ENCODE measurements around the gene ZACN.

Gene ZACN

DNA sequence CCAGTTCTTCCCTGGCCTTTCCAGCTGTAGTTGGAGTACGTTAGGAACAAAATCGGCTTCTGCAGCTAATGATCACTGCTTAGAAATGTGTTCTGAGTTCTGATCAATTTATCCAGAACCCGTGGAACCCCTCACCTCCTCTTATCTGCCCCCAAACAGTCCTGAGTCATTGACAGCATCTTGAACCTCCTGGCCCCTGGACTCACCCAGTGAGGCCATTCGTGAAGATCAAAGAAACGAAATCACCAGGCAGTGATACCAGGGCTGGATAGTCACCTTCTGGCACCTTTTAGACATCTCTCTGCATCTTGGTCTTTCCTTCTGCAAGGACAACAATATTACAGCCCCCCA lies 41.7 kb downstream of the ZACN start:
- DNase-seq (ENCODE audit: extremely low read depth, low read depth) = no peak
- TF ChIP-seq, protein P1, sequence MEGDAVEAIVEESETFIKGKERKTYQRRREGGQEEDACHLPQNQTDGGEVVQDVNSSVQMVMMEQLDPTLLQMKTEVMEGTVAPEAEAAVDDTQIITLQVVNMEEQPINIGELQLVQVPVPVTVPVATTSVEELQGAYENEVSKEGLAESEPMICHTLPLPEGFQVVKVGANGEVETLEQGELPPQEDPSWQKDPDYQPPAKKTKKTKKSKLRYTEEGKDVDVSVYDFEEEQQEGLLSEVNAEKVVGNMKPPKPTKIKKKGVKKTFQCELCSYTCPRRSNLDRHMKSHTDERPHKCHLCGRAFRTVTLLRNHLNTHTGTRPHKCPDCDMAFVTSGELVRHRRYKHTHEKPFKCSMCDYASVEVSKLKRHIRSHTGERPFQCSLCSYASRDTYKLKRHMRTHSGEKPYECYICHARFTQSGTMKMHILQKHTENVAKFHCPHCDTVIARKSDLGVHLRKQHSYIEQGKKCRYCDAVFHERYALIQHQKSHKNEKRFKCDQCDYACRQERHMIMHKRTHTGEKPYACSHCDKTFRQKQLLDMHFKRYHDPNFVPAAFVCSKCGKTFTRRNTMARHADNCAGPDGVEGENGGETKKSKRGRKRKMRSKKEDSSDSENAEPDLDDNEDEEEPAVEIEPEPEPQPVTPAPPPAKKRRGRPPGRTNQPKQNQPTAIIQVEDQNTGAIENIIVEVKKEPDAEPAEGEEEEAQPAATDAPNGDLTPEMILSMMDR (IDR thresholded peaks at IDR 0.05; ENCODE audit: low read depth, low read length, missing control alignments) = no peak
- no peak overlapping the region for H3K4me3 ChIP-seq (replicated peaks; ENCODE audit: low read depth, low read length)

DNA sequence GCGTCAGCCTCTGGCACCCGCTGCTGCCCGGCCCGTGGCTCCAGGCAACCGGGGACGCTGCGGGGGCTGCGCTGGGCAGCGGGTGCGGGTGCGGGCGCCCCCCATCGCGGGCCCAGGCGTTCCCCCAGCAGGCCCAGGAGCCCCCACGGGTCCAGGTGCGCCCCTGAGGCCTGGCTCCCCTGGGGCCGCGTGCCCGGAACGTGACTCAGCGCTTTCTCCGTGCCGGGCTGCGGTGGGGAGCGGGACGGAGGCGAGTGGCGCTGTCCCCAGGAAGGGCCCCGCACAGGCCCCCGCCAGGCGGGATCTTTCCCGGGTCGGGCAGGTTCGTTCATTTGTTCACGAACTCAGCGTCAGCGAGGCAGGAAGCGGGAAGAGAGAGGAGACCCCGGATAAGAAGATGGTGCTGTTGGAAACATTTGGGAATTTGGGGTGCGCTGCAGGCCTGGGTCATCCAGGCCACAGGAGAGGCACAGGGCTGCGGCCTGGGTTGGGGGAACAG lies 43.0 kb downstream of the ZACN start:
- TF ChIP-seq, protein P1 (IDR thresholded peaks at IDR 0.05; ENCODE audit: low read depth, low read length, missing control alignments) = no peak
- no peak for DNase-seq (ENCODE audit: extremely low read depth, low read depth)
- no peak overlapping the region for H3K4me3 ChIP-seq (replicated peaks; ENCODE audit: low read depth, low read length)

DNA sequence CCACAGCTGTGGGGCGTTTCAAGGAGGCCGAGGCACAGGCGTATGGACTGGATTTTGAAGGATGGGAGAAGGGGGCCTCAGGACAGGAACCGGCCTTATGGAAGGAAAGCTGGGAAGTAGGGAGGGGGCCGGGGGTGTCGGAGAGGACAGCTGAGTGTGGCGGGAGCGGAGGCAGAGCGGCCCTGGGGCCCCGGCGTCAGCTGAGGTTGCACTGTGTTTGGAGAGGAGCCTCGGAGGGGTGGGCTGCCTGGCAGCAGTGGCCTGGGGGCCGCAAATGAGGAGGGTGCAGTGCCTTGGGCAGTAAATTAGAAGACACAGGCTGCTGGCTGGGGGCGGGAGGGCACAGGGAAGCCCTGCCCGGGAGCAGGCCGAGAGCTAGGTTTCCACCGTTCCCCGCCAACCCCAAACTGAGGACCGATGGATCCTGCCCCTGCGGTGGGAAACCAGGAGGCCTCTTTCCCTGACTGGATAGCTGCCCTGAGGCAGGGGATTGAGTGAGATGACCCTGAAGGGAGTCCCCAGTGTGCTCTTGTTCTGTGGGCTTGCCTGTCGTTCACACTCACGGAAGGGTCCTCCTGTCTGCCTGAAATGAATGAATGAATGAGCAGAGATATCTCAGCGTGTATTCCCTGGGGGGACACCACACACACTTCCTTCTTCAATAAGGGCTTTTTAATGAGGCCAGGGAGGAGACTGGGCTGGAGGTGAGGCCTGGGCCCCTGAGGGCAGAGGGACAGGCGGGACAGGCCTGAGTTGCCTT lies 43.6 kb downstream of the ZACN start:
- no peak overlapping the region for H3K4me3 ChIP-seq (replicated peaks; ENCODE audit: low read depth, low read length)

DNA sequence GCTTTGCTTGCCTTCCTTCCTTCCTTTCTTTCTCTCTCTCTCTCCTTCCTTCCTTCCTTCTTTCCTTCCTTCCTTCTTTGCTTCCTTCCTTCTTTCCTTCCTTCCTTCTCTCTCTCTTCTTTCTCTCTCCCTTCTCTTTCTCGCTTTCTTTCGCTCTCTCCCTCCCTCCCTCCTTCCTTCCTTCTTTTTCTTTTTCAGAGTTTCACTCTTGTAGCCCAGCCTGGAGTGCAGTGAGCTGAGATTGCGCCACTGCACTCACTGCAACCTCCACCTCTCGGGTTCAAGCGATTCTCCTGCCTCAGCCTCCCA lies 44.2 kb downstream of the ZACN start:
- TF ChIP-seq, protein P1 (IDR thresholded peaks at IDR 0.05; ENCODE audit: low read depth, low read length, missing control alignments) = no peak
- H3K4me3 ChIP-seq (replicated peaks; ENCODE audit: low read depth, low read length) = no peak overlapping the region

More for the DNA sequence above, 43.6 kb downstream of the ZACN start:
- TF ChIP-seq, protein P1 (IDR thresholded peaks at IDR 0.05; ENCODE audit: low read depth, low read length, missing control alignments) = no peak
- DNase-seq (ENCODE audit: extremely low read depth, low read depth) = no peak

DNA sequence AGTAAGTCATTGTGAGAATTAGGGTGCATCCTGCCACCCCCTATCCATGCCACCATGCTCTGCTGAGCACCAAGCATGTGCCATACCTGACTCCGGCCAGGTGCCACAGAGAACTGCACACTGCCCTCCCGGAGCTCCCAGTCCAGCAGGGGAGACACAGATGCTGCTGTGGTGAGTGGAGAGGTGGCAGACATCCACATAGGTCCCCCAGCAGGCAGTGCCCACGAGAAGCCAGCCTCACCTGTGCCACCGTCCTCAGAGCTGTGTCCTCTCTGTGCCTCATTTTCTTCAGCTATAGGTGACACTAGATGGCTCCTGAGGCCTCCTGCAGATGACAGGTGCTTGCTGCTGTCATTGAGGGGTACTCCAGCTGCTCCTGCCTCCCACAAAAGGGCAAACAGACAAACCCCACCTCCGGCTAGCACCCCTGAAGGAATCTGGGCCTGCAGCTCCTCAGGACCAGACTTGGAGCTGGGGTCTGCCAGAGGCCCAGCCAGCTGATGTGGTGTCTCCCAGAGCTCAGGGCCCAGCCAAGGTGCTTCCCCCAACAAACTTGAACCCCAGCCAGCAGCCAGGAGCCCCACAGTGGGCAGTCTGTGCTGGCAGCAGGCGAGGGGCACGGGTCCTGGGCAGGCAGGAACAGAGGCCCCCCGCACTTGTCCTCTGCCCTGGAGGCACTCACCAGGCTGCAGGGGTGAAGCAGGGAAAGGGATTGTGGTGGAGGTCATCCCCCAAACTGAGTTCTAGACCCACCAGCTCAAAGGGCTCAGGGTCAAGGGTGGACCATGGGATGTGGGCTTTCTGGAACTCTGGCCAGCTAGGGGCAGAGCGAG lies 45.0 kb downstream of the ZACN start:
- no peak for DNase-seq (ENCODE audit: extremely low read depth, low read depth)
- TF ChIP-seq, protein P1 (IDR thresholded peaks at IDR 0.05; ENCODE audit: low read depth, low read length, missing control alignments) = no peak
- H3K4me3 ChIP-seq (replicated peaks; ENCODE audit: low read depth, low read length) = no peak overlapping the region

More for the DNA sequence above, 44.2 kb downstream of the ZACN start:
- DNase-seq (ENCODE audit: extremely low read depth, low read depth) = no peak

DNA sequence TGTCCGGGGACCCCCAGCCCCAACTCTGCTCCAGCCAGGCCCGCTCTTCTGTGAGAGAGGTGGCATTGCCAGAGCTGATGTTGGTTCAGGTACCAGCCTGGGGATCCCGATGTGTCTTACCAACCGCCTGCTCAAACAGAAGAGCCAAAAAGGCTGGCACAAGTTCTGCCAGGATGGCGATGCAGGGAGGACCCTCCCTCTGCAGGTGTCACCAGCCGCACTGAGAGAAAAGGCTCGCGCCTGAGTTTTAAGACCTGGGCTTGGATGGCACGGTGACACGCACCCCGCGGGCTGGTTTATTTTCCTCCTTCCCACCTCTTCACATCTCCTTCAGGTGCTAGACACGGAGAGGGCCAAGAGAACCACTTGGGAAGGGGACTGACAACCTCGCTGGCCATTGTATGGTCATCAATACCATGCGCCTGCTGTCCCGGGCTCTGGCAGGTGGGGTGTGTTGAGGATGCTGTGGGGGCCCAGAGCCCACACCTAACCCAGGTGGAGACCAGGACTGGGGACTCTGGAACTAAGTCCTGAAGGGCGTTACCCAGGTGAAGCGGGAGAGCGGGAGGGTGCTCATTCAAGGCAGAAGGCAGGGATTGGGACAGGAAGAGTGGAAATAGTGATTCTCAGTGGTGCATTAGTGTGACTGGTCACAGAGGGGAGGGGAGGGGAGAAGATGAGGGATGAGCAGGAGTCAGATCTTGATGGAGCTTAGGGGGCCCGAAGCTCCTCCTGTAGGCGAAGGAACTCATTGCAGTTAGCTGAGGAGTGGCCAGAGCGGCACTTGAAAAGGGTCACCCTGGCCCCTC lies 45.8 kb downstream of the ZACN start:
- TF ChIP-seq, protein P1 (IDR thresholded peaks at IDR 0.05; ENCODE audit: low read depth, low read length, missing control alignments) = peak; percentile 39
- H3K4me3 ChIP-seq (replicated peaks; ENCODE audit: low read depth, low read length) = no peak overlapping the region
- no peak for DNase-seq (ENCODE audit: extremely low read depth, low read depth)

Measured in HFF-Myc (cell line).